Left ventricle myocardium inferior (tissue), 1 donor: ENCODE results near the gene STRIP2. TPM values are rescaled to one million over a fixed set of nuclear protein-coding genes. Genes with fewer than 3 reads are reported as not detected.
"Not testable (repeated sequence)": the region's sequence is repeated elsewhere in the genome, so short reads cannot be mapped to it uniquely, and the experiment has no call there.

Source experiments
- DNase-seq: peaks from one replicate; pipeline ENCODE4 v3.0.0-alpha.2; 2020
- H3K27ac ChIP-seq: fragments of 200-600 bp; replicated peaks from 2 replicates; pipeline ENCODE4 v1.8.0; 2021
- H3K27me3 ChIP-seq: fragments of 200-600 bp; 2 replicates; pipeline ENCODE4 v1.8.0; 2021; ENCODE audit warnings: low read depth
- H3K36me3 ChIP-seq: fragments of 200-600 bp; 2 replicates; pipeline ENCODE4 v1.8.0; 2021
- H3K4me1 ChIP-seq: fragments of 200-600 bp; 2 replicates; pipeline ENCODE4 v1.8.0; 2021
- H3K4me3 ChIP-seq: fragments of 200-600 bp; 2 replicates; pipeline ENCODE4 v1.8.0; 2021; ENCODE audit warnings: mild to moderate bottlenecking, moderate library complexity
- H3K9me3 ChIP-seq: fragments of 200-600 bp; replicated peaks from 2 replicates; pipeline ENCODE4 v1.8.0; 2021
- CTCF ChIP-seq: fragments of 200-600 bp; IDR thresholded peaks from 2 replicates; pipeline ENCODE4 v1.8.0; 2021; ENCODE audit warnings: antibody characterized with exemption, mild to moderate bottlenecking, borderline replicate concordance
- intact Hi-C: fragments of 100-400 bp; cut with micrococcal nuclease; formaldehyde crosslinking; loops from one replicate; pipeline ENCODE4 v1.11.0; 2022
- total RNA-seq: library from RNA; stranded (reverse); fragmentation: NEBNext Ultra II Directional; extraction: Animal tissue kit (Norgen Biotek cat#: 25700); gene quantifications from one replicate; pipeline ENCODE4 v1.2.1, GENCODE V29; 2021
- donor health status: DM: no; HTN: yes; CAD: no; lungs with severe emphysema.

Gene STRIP2
- total RNA-seq, 1 donor from 2014 or later: 17.1 TPM

GRCh38 chr7:129522088-129522970 is 88.1 kb downstream of the STRIP2 start:
- no peak overlapping the region for H3K4me3 ChIP-seq
- TF ChIP-seq CTCF: no peak
- H3K4me1 ChIP-seq: no peaks in the 10 kb centered on the region
- H3K27me3 ChIP-seq: peaks cover 78% of the 10 kb centered on the region
- no peak for DNase-seq
- no peak overlapping the region for H3K27ac ChIP-seq
- H3K9me3 ChIP-seq: no peaks in the 10 kb centered on the region
- intact Hi-C loops: no loop called here
- no peaks in the 10 kb centered on the region for H3K36me3 ChIP-seq

DNA sequence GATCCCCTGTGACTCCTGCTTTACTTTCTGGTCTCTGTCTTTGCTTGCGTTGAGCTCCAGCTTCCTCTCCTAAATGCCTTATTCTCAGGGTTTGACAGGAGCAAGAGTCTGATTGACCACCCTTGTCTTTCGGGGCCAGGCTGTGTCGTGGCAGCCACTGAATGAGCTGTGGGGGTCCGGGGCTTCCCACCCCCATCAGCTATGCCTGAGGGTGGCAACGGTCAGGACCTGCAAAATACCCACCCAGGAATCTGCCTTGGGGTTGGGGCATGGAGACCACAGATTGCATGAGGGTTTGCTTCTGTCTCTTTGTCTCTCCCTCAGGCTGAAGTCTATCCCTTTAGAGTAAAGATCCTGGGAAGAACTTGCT is 88.7 kb downstream of the STRIP2 start:
- no peaks in the 10 kb centered on the region for H3K9me3 ChIP-seq
- H3K4me1 ChIP-seq: no peaks in the 10 kb centered on the region
- no peak overlapping the region for H3K27ac ChIP-seq
- no peaks in the 10 kb centered on the region for H3K36me3 ChIP-seq
- DNase-seq: no peak
- no peak for TF ChIP-seq CTCF
- intact Hi-C loops: no loop called here
- peaks cover 79% of the 10 kb centered on the region for H3K27me3 ChIP-seq
- no peak overlapping the region for H3K4me3 ChIP-seq

GRCh38 chr7:129523924-129524323 is 89.7 kb downstream of the STRIP2 start:
- intact Hi-C loops: no loop called here
- H3K36me3 ChIP-seq: no peaks in the 10 kb centered on the region
- H3K4me3 ChIP-seq: no peak overlapping the region
- H3K9me3 ChIP-seq: no peaks in the 10 kb centered on the region
- no peak for TF ChIP-seq CTCF
- no peaks in the 10 kb centered on the region for H3K4me1 ChIP-seq
- H3K27me3 ChIP-seq: peaks cover 82% of the 10 kb centered on the region
- H3K27ac ChIP-seq: no peak overlapping the region
- DNase-seq: no peak

- H3K4me3 ChIP-seq, H3K9me3 ChIP-seq, H3K36me3 ChIP-seq, DNase-seq, H3K4me1 ChIP-seq, H3K27ac ChIP-seq, intact Hi-C loops: not testable (repeated sequence)
- H3K27me3 ChIP-seq: peaks cover 82% of the 10 kb centered on the region
These were observed 90.2 kb downstream of the STRIP2 start for GRCh38 chr7:129524405-129524804.

DNA sequence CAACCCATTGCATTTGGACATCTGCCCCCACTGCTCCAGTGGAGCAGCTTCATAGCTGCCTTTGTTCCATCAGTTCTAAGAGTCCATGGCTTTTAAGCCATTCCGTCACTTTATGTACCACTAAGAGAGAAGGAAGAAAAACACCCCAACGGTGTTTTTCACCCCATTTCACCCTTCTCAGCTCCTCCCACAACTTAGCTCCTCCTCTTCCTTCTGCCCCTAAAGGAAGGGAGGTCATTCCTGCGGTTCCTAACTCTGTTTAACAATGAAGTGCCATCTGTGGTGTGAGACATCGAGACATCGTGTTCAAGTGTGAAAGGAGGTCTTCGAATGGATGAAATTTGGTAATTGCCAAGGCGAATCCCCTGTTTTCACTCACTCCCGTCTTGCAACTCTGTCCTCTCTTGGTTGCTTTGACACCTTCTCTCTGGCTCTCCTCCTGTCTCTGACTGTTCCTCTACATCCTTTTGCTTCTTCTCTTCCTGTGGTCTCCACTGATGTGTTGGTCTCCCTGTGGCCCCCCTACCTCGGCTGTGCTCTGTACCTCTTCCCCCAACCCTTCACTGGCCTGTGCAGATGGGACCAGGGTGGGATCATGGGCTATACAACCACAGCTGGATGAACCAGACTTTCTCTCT is 91.1 kb downstream of the STRIP2 start:
- no peak for TF ChIP-seq CTCF
- intact Hi-C loops: no loop called here
- no peaks in the 10 kb centered on the region for H3K9me3 ChIP-seq
- H3K36me3 ChIP-seq: no peaks in the 10 kb centered on the region
- H3K27ac ChIP-seq: no peak overlapping the region
- H3K27me3 ChIP-seq: peaks cover 73% of the 10 kb centered on the region
- no peak for DNase-seq
- no peaks in the 10 kb centered on the region for H3K4me1 ChIP-seq
- H3K4me3 ChIP-seq: no peak overlapping the region

- DNase-seq: no peak
- no peak for TF ChIP-seq CTCF
- no peaks in the 10 kb centered on the region for H3K36me3 ChIP-seq
- H3K27me3 ChIP-seq: peaks cover 33% of the 10 kb centered on the region
- H3K4me1 ChIP-seq: no peaks in the 10 kb centered on the region
- no peaks in the 10 kb centered on the region for H3K9me3 ChIP-seq
- no peak overlapping the region for H3K27ac ChIP-seq
- intact Hi-C loops: no loop called here
- H3K4me3 ChIP-seq: no peak overlapping the region
These were observed 95.4 kb downstream of the STRIP2 start for GRCh38 chr7:129529643-129530042.
